GM19324 (cell line): ENCODE results near the gene LY86.
"Not testable (repeated sequence)": the region's sequence is repeated elsewhere in the genome, so short reads cannot be mapped to it uniquely, and the experiment has no call there.

Experiments used
- ATAC-seq: cut with Tn5 transposase; IDR thresholded peaks from one replicate; pipeline ENCODE4 v1.9.1; 2021; ENCODE audit warnings: mild to moderate bottlenecking, moderate library complexity; ENCODE audit not compliant: unreplicated experiment, low FRiP score

The LY86 gene

GRCh38 chr6:6648692-6649343 lies 60.3 kb downstream of the LY86 start:
- no peak for ATAC-seq

DNA sequence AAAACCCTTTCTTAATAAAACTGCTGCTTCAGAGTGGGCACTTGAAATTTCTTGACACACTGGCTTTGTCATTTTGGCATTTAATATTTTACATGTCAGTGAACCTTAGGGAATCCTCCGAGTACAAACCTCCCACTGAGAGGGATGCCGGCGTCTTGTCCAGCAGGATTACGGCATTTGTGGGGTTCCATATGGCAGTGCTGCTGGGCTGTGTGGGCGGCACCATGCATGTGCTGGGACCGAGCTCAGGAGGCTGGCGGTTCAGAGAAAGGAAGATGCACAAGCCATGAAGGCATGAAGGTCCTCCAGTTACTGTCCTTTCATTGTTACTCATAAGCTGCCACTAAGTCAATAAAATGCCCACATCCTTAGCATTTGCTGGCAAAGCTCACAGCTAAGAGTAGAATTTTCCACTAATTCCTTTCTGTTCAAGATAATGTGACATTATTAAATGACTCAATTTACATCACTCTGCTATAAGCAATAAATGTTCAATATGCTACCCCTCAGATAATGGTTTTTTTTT lies 61.4 kb downstream of the LY86 start:
- no peak for ATAC-seq

DNA sequence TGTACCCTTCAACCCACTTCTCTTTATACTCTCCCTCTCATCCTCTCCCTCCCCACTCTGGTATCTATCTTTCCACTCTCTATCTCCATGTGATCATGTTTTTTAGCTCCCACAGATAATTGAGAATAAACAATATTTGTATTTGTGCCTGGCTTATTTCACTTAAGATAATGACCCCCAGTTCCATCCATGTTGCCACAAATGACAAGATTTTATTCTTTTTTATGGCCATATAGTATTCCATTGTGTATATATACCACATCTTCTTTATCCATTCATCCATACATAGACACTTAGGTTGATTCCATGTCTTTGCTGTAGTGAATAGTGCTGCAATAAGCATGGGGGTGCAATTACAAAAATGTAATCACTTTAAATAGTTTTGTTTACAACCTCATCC lies 62.3 kb downstream of the LY86 start:
- no peak for ATAC-seq

GRCh38 chr6:6651335-6651734 lies 62.8 kb downstream of the LY86 start:
- no peak for ATAC-seq

DNA sequence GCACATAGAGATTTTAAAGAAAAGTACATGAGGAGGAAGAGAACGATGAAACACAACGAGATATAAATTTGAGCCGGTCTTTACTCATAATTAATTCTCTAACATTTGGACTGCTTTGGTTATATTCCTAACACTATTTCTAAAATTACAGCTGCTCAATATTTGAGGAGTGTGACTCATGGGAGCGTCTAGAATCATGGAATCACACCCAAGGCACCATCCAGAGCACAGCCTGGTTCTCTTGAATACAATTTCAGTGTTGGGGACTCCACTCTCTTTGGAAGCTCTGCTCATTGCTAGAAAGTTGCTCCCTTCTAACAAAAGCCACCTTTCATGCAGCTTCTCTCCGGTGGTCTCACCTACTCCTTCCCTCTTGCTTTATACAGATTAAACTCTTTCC lies 64.4 kb downstream of the LY86 start:
- no peak for ATAC-seq

DNA sequence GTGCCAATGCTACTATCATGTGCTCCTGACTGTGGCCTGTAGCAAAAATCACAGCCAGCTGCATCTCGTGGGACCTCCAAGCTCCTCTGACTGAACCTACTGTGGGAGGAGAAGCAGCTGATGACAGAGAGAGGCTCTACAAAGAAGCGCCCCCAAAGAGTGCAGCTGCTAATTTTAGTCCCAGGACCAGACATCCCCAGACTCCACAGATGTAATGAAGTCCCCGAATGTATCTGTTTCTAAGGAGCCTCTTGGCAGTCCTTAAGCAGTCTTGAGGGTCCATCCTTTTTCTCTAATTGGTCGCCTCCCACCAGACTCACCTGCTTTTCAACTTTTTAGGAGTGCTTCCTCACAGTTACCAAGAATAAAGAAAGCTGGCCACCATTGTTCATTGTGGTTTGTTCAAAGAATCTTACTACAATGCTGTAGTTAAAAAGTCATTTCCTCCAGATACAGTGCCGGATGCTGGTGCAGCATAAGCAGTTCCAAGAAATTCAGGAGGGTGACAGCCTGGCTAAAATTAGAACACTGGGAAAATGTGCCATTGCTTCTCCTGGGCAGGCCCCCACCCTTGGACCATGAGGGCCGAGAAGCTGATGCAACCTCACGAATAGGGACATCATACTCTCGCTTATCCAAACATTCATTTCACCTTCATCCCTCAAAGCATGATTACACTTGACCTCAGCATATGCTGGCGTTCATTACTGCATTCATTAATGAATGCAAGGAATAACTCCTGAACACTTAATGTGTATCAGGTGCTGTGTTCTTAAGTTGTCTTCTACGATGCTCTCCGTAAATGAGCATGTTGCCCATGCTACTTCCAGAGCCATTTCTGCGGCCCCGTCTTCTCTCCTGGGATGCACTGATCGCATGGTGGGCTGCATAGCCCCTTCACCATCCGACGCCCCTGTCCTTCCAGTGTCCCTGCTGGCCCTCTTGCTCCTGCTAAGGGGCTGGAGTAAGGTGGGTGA lies 66.4 kb downstream of the LY86 start:
- no peak for ATAC-seq

DNA sequence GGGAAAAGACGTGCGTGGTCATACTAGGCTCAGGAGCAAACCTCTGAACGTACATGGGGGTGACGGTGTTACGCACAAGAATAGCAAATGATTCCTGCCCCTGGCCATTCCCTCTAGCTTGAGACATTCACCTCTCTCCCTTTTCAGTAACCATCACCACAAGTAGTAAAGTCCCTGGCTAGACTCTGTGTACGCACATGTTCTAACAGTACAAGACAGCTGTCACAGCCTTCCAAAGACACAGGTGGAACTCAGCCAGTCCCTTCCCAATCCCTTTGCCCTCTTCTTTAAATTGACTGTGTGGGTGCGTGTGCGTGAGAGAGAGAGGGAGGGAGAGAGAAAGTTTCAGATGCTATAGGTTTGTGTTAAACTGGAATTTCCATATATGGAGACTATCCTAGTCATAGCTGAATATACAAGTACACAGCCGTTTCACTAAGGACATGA lies 67.3 kb downstream of the LY86 start:
- no peak for ATAC-seq

- ATAC-seq, result no peak
Observed at GRCh38 chr6:6656287-6656686, 67.8 kb downstream of the LY86 start.

DNA sequence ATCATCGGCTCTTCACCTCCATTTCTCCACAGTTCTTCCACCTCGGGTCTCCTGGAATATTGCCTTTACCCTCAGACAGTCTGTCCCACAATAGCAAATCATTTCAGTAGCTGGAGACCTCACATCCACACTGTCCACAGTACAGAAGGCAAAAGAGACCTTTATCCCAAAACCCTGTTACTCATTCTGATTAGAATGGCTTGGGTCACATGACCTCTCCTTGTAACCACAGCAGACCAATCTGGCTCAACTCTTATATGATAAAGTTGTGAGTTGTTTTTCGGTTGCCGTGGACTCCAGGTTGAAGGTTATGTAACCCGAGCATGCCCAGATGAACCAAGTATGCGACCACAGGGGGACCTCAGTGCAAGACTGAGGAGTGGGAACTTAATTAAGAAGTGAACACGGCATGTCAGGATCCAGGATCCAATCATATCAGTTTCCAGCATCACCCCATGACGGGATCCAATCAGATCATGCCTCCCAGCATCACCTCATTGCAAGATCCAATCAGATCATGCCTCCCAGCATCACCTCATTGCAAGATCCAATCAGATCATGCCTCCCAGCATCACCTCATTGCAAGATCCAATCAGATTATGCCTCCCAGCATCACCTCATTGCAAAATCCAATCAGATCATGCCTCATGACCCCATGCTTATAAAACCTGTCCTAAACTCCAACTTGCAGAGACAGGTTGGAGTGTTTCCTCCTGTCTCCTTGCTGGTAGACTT lies 68.7 kb downstream of the LY86 start:
- ATAC-seq, result no peak

- ATAC-seq, result no peak
Observed at GRCh38 chr6:6657820-6658217, 69.3 kb downstream of the LY86 start.

DNA sequence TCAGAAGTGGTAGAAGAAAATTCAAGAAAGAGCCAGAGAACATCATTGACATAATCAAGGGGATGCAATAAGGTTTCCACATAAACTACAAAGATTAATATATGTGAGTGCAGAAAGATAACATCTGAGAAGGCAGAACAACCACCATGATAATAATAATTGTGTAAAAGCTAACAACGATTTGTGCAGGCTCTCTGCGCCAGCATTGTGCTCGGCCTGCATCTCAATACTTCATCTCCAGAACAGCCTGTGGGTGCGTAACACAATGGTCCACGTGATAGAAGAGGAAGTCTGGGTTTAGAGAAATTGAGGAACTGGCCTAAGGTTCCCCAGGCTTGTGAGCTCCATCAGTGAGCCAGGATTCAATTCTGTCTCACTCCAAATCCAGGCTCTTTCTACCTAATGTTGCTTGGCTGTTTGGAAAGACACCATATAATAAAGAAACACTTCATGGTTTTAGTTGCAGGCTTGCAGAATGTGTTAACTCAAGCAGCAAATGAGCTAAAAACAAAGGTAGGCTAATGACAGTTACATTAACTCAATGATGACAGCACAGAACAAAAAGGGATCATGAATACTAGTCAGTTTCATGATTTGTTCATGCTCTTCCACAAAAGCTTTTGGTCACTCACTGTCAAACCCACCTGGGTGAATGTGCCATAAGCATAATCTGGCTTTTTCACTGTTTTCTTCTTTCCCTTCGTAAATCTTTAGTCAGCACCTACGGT lies 71.2 kb downstream of the LY86 start:
- ATAC-seq, result no peak

- ATAC-seq, result no peak
Observed at GRCh38 chr6:6660339-6661045, 72.0 kb downstream of the LY86 start.

DNA sequence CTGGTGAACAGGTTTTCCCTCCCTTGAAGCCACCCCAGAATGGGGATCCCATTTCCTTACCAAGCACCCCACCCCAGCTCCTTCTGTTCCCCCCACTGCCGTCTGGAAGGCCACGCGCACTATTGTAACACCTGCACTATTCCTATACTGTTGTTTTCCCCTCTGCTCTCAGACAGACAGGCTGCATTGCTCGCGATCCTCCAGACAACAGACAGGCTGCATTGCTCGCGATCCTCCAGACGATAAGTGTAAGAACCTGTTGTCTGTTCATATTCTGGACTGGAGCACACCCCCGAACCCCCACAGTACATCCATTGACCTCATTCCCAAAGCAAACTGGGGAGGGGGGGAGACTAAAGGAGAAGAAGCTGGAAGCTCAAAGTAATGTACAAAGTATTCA lies 72.7 kb downstream of the LY86 start:
- ATAC-seq, result no peak

GRCh38 chr6:6661684-6662083 lies 73.2 kb downstream of the LY86 start:
- no peak for ATAC-seq

GRCh38 chr6:6663421-6664135 lies 75.1 kb downstream of the LY86 start:
- ATAC-seq, result no peak

DNA sequence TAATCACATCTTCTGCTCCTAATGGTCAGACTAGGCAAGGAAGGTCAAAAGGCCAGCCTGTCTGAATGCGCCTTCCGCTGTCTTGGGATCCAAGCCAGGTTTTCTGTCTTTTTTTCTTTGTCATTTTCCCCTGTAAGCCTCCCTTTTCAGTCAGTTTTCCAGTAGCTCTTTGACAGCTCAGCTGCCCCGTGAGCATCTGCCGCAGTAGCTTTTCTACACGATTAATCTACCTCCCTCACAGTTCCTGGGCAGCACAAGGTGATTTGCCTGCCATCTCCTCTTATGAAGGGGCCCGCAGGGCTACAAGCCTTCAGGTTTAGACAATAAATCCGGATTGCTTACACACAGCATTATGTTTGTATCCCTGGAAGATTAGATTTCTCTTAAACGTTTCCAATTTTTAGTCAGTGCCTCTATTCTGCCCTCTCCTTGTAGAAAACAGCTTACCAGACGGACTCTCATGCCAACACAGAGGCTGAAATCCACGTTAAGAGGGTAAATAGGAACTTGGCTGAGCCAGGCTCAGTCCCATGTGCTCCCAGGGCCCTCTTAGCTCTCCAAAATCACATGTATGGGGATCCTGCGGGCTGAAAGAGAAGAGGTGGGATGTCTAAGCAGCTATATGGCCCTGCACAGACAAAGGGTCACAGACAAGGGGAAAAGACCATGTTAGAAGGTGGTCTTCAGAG lies 77.2 kb downstream of the LY86 start:
- ATAC-seq, result no peak

DNA sequence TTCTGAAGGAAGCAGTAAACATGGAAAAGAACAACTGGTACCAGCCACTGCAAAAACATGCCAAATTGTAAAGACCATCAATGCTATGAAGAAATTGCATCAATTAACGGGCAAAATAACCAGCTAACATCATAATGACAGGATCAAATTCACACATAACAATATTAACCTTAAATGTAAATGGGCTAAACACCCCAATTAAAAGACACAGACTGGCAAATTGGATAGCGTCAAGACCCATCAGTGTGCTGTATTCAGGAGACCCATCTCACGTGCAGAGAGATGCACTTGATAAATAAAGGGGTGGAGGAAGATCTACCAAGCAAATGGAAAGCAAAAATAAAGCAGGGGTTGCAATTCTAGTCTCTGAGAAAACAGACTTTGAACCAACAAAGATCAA lies 81.6 kb downstream of the LY86 start:
- ATAC-seq, result not testable (repeated sequence)

GRCh38 chr6:6674872-6675271 lies 86.4 kb downstream of the LY86 start:
- no peak for ATAC-seq
